ENCODE results near the gene KRT80. TPM values are rescaled to one million over a fixed set of nuclear protein-coding genes. Genes with fewer than 3 reads are reported as not detected.

The KRT80 gene
- polyA plus RNA-seq, 3 donors: 0.18 to 0.52 (median 0.37) TPM

- no peak overlapping the region for H3K4me3 Mint-ChIP-seq
- no peaks in the 10 kb centered on the region for H3K36me3 ChIP-seq (replicated peaks in 1 of 2; ENCODE audit: control insufficient read depth in 1 of 2, insufficient read depth in 2 of 2, low read length in 2 of 2)
- H3K9me3 Mint-ChIP-seq: no peaks in the 10 kb centered on the region
- H3K9me3 ChIP-seq (replicated peaks in 1 of 2; ENCODE audit: control insufficient read depth in 1 of 2, insufficient read depth in 1 of 2, low read length in 2 of 2): no peaks in the 10 kb centered on the region
- H3K27ac ChIP-seq (ENCODE audit: low read depth in 1 of 2, low read length in 2 of 2): peak overlapping the region; percentile 80 to 81
- peak overlapping the region in 1 of 3 experiments; percentile 5 for H3K4me3 ChIP-seq (replicated peaks in 1 of 3; ENCODE audit: low read depth in 2 of 3, low read length in 3 of 3)
- peak overlapping the region; percentile 3 for H2AFZ ChIP-seq (ENCODE audit: insufficient read depth, low read depth, low read length, poor library complexity, severe bottlenecking)
- 96% methylated on average over 11 of the region's 11 CpGs for WGBS (ENCODE audit: insufficient coverage)
- intact Hi-C loops (cut with micrococcal nuclease): no loop called here
- TF ChIP-seq CTCF (IDR thresholded peaks at IDR 0.05): no peak
- H3K36me3 Mint-ChIP-seq: peaks cover 0 to 3% of the 10 kb centered on the region in 2 donors
- H3K4me1 ChIP-seq (ENCODE audit: control insufficient read depth in 1 of 2, insufficient read depth in 2 of 2, low read length in 2 of 2): peaks cover 91 to 96% of the 10 kb centered on the region in 2 donors
- H4K20me1 ChIP-seq (ENCODE audit: insufficient read depth, low read length): no peaks in the 10 kb centered on the region
- H3K4me1 Mint-ChIP-seq: peaks cover 91% of the 10 kb centered on the region
- H3K9ac ChIP-seq (ENCODE audit: insufficient read depth, low read length, poor library complexity, severe bottlenecking): peak overlapping the region; percentile 31
- H3K27me3 ChIP-seq (ENCODE audit: control insufficient read depth in 2 of 2, insufficient read depth in 2 of 2, low read length in 2 of 2): no peaks in the 10 kb centered on the region
- H3K27ac Mint-ChIP-seq: peak overlapping the region; percentile 86 to 96 (median 90)
- H3K79me2 ChIP-seq (ENCODE audit: insufficient read depth, low read length): no peaks in the 10 kb centered on the region
- no peak for DNase-seq
- H3K27me3 Mint-ChIP-seq (ENCODE audit: low read depth in 3 of 3): peaks cover 0 to 3% (median 0%) of the 10 kb centered on the region in 3 donors
- no peak overlapping the region for H3K4me2 ChIP-seq (replicated peaks; ENCODE audit: extremely low read depth, low read length, poor library complexity, severe bottlenecking)
These were observed 4.6 kb downstream of the KRT80 start for GRCh38 chr12:52187206-52187605.

GRCh38 chr12:52186118-52186840 lies 5.5 kb downstream of the KRT80 start:
- Histone ChIP-seq H3K27me3 (ENCODE audit: control insufficient read depth in 2 of 2, insufficient read depth in 2 of 2, low read length in 2 of 2) (no peaks in the 10 kb centered on the region), H3K79me2 (ENCODE audit: insufficient read depth, low read length) (no peaks in the 10 kb centered on the region), H3K4me1 (ENCODE audit: control insufficient read depth in 1 of 2, insufficient read depth in 2 of 2, low read length in 2 of 2) (peaks cover 81 to 87% of the 10 kb centered on the region in 2 donors), H3K27ac (ENCODE audit: low read depth in 1 of 2, low read length in 2 of 2) (peak overlapping the region; percentile 80 to 81), H4K20me1 (ENCODE audit: insufficient read depth, low read length) (no peaks in the 10 kb centered on the region), H2AFZ (ENCODE audit: insufficient read depth, low read depth, low read length, poor library complexity, severe bottlenecking) (no peak overlapping the region), H3K9me3 (replicated peaks in 1 of 2; ENCODE audit: control insufficient read depth in 1 of 2, insufficient read depth in 1 of 2, low read length in 2 of 2) (no peaks in the 10 kb centered on the region), H3K4me3 (replicated peaks in 1 of 3; ENCODE audit: low read depth in 2 of 3, low read length in 3 of 3) (no peak overlapping the region), H3K4me2 (replicated peaks; ENCODE audit: extremely low read depth, low read length, poor library complexity, severe bottlenecking) (peak overlapping the region; percentile 11), H3K36me3 (replicated peaks in 1 of 2; ENCODE audit: control insufficient read depth in 1 of 2, insufficient read depth in 2 of 2, low read length in 2 of 2) (no peaks in the 10 kb centered on the region), H3K9ac (ENCODE audit: insufficient read depth, low read length, poor library complexity, severe bottlenecking) (peak overlapping the region; percentile 31)
- DNase-seq: peak; percentile 54 to 72 (median 70)
- peak overlapping the region in 1 of 2 donors; percentile 68 for H3K4me3 Mint-ChIP-seq
- 91% methylated on average over 7 of the region's 8 CpGs for WGBS (ENCODE audit: insufficient coverage)
- TF ChIP-seq CTCF (IDR thresholded peaks at IDR 0.05): no peak
- no peaks in the 10 kb centered on the region for H3K9me3 Mint-ChIP-seq
- peak overlapping the region; percentile 86 to 96 (median 90) for H3K27ac Mint-ChIP-seq
- peaks cover 83% of the 10 kb centered on the region for H3K4me1 Mint-ChIP-seq
- intact Hi-C loops (cut with micrococcal nuclease): no loop called here
- H3K27me3 Mint-ChIP-seq (ENCODE audit: low read depth in 3 of 3): peaks cover 0 to 3% (median 0%) of the 10 kb centered on the region in 3 donors
- peaks cover 0 to 3% of the 10 kb centered on the region in 2 donors for H3K36me3 Mint-ChIP-seq
